Caki2 (cell line): Measurements from ENCODE around the gene CEACAM6. TPM values are rescaled to one million over a fixed set of nuclear protein-coding genes. Genes with fewer than 3 reads are reported as not detected.
A peak's percentile ranks its signal among the peaks of the same experiment; 100 is the strongest.

Experiments
- DNase-seq: peaks from one replicate; pipeline ENCODE4 v3.0.0-alpha.2; 2015; ENCODE audit warnings: low read depth
- in situ Hi-C: cut with HindIII; loops from 2 replicates; pipeline ENCODE4 v1.10.0; 2016; ENCODE audit warnings: low sequenced_read_pairs, low pct_unique_long_range_greater_than_20kb, mixed read lengths
- total RNA-seq: library from RNA; depleted of rRNA; stranded (reverse); fragments of >200 nt; shearing (Covaris generic); gene quantifications from 2 replicates; pipeline ENCODE4 v1.2.3, GENCODE V29; 2014; ENCODE audit warnings: low replicate concordance; rRNA removed

CEACAM6 gene
- total RNA-seq, 1 experiment from 2014 or later = 4.1 TPM

DNA sequence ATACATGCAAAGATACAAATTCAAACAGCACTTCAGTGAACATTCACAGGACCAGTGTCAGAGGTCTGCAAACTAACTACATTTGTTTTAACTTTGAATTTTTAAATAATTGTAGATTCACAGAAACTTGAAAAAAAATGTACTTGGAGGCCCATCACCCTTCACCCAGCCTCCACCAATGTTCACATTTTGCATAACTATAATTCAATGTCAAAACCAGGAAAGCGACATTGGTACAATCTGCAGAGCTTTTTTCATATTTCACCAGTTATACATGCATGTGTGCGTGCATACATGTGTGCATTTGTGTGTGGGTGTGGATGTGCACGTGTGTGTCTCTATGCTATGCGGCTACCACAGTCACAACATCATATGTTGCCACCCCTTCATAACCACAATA is 60.0 kb downstream of the CEACAM6 start:
- in situ Hi-C loops = no loop called here
- no peak for DNase-seq

DNA sequence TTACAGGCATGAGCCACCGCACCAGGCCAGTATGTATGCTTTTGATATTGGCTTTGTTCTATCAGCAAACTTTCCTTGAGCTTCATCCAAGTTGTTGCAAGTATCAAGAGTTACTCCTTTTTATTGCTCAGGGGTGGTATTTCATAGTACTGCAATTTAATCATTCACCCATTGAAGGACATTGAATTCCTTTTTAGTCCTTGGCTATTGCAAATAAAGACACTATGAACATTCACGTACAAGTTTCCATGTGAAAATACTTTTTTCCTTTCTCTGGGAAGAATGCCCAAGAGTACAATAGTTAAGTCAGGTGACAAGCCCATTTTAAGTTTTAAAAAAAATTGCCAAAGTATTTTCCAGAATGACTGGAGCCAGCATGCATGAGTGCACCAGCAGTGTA is 61.4 kb downstream of the CEACAM6 start:
- peak; percentile 74 for DNase-seq
- in situ Hi-C loops = no loop called here

DNA sequence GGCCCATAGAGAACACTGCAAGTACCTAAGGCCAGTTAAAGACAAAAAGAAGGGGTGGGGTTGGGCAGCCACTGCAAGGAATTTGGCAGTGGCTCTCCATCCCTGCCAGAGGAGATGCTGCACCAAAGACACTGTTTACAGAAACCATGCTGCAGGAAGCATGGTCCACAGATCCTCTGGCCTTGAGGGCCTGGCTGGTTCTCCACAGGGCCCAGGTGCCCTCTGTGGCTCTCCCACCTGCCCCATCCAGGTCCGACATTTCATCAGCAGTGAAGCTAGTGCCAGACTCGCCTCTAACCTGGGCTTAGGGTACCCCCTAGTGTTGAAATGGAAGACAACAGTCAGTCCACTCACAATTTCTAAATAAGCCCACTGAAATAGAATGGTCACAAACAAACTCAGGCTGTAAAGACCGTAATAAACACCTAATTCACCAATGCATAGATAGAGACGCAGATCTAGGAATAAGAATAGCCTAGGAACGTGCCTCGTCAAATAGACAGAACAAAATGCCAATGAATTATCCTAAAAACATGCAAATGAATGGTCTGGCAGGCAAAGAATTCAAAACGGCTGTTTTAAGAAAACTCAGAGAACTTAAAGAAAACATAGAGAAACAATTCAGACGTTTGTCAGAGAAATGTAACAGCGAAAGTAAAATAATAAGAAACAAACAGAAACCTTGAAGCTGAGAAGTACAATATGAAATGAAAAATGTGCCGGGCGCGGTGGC is 65.8 kb downstream of the CEACAM6 start:
- peak; percentile 52 for DNase-seq
- in situ Hi-C loops = no loop called here

Other genes starting within 250 kb of the CEACAM6 start
- not detected in 2 replicates for gene CEACAM21, start 179.4 kb upstream of the CEACAM6 start, total RNA-seq
- not detected in 2 replicates for gene CEACAM4, start 128.5 kb upstream of the CEACAM6 start, total RNA-seq
- gene CEACAM7, start 67.3 kb upstream of the CEACAM6 start, total RNA-seq = not detected in 2 replicates
- gene CEACAM5, start 46.9 kb upstream of the CEACAM6 start, total RNA-seq = not detected in 2 replicates
- not detected in 2 replicates for gene CEACAM3, start 41.1 kb downstream of the CEACAM6 start, total RNA-seq
- not detected in 2 replicates for gene LYPD4, start 89.2 kb downstream of the CEACAM6 start, total RNA-seq
- gene DMRTC2, start 89.5 kb downstream of the CEACAM6 start, total RNA-seq = not detected in 2 replicates
- gene RPS19, start 104.7 kb downstream of the CEACAM6 start, total RNA-seq = 3,670 and 5,241 TPM in 2 replicates
- gene CD79A, start 121.7 kb downstream of the CEACAM6 start, total RNA-seq = not detected in 2 replicates
- 43.6 and 48.7 TPM in 2 replicates for gene ARHGEF1, start 127.7 kb downstream of the CEACAM6 start, total RNA-seq
- gene ERFL, start 172.9 kb downstream of the CEACAM6 start, total RNA-seq = 0.37 TPM in 1 of 2 replicates, not detected in the other
- gene RABAC1, start 203.8 kb downstream of the CEACAM6 start, total RNA-seq = 287 and 288 TPM in 2 replicates
- gene ATP1A3, start 238.7 kb downstream of the CEACAM6 start, total RNA-seq = 2.3 TPM in 1 of 2 replicates, not detected in the other